Smooth muscle cell (in vitro differentiated cells): Measurements from ENCODE around the gene CYB5D1. TPM values are rescaled to one million over a fixed set of nuclear protein-coding genes. Genes with fewer than 3 reads are reported as not detected.

ENCODE experiments used
- DNase-seq: peaks from one replicate; lab custom pipeline; 2025; ENCODE audit not compliant: unreplicated experiment; lab: John Stamatoyannopoulos, UW
- H2AFZ ChIP-seq: fragments of 200-600 bp; sonication (generic); 2 replicates; pipeline ENCODE4 v1.6.0; 2016; ENCODE audit warnings: antibody characterized with exemption, low read depth, mild to moderate bottlenecking
- H3F3A ChIP-seq: fragments of 200-600 bp; sonication (generic); 2 replicates; pipeline ENCODE4 v1.6.0; 2017; ENCODE audit warnings: antibody characterized with exemption, low read depth
- H3K27ac ChIP-seq: fragments of 200-600 bp; sonication (generic); 2 replicates; pipeline ENCODE4 v1.5.1; 2016; ENCODE audit warnings: low read depth, mild to moderate bottlenecking
- H3K27me3 ChIP-seq: fragments of 200-600 bp; sonication (generic); 2 replicates; pipeline ENCODE4 v1.6.1; 2016; ENCODE audit warnings: low read depth, mild to moderate bottlenecking
- H3K36me3 ChIP-seq: fragments of 200-600 bp; sonication (generic); 2 replicates; pipeline ENCODE4 v1.5.1; 2016; ENCODE audit warnings: low read depth
- H3K4me1 ChIP-seq: fragments of 200-600 bp; sonication (generic); 2 replicates; pipeline ENCODE4 v1.5.1; 2016; ENCODE audit warnings: low read depth
- H3K4me2 ChIP-seq: fragments of 200-600 bp; sonication (generic); 2 replicates; pipeline ENCODE4 v1.6.0; 2016; ENCODE audit warnings: mild to moderate bottlenecking
- H3K4me3 ChIP-seq: fragments of 200-600 bp; sonication (generic); 2 replicates; pipeline ENCODE4 v1.5.1; 2016; ENCODE audit warnings: mild to moderate bottlenecking
- H3K79me2 ChIP-seq: fragments of 200-600 bp; sonication (generic); 2 replicates; pipeline ENCODE4 v1.6.0; 2016; ENCODE audit warnings: low read depth, mild to moderate bottlenecking
- H3K9ac ChIP-seq: fragments of 200-600 bp; sonication (generic); 2 replicates; pipeline ENCODE4 v1.6.0; 2016; ENCODE audit warnings: low read depth
- H3K9me3 ChIP-seq: fragments of 200-600 bp; sonication (generic); replicated peaks from 2 replicates; pipeline ENCODE4 v1.5.1; 2016; ENCODE audit warnings: low read depth
- H4K20me1 ChIP-seq: fragments of 200-600 bp; sonication (generic); 2 replicates; pipeline ENCODE4 v1.6.0; 2016; ENCODE audit warnings: low read depth
- CTCF ChIP-seq: fragments of 200-600 bp; sonication (generic); IDR thresholded peaks from 2 replicates; pipeline ENCODE4 v1.5.1; 2017; ENCODE audit warnings: borderline replicate concordance, mild to moderate bottlenecking, antibody characterized with exemption; ENCODE audit not compliant: insufficient read depth, poor library complexity, severe bottlenecking
- WGBS: methylation state at CpG from one replicate; pipeline ENCODE4 v1.1.7; 2016; ENCODE audit warnings: low lambda C conversion rate; 5-methylcytosine and 5-hydroxymethylcytosine counted together
- polyA plus RNA-seq: library from polyadenylated mRNA; unstranded; fragments of >200 nt; fragmentation: Nextera tagmentation; extraction: Ambion mirVana; gene quantifications from 2 replicates; pipeline ENCODE4 v1.2.1, GENCODE V29; 2016
- total RNA-seq: library from RNA; depleted of rRNA; stranded (reverse); fragments of >200 nt; gene quantifications from 2 replicates; pipeline ENCODE4 v1.2.3, GENCODE V29; 2014

Gene CYB5D1
- total and polyA plus RNA-seq, 2 experiments from 2014 or later = 6.6 to 9.3 TPM

- H3K36me3 ChIP-seq = peaks cover 5% of the 10 kb centered on the region
- H3K9ac ChIP-seq = no peak overlapping the region
Observed at GRCh38 chr17:7897773-7898172, 40.0 kb downstream of the CYB5D1 start.

GRCh38 chr17:7903154-7904103 is 45.6 kb downstream of the CYB5D1 start:
- peaks cover 7% of the 10 kb centered on the region for H3K36me3 ChIP-seq
- no peak overlapping the region for H2AFZ ChIP-seq
- no peak overlapping the region for H3K4me3 ChIP-seq
- WGBS = 87% methylated on average over 22 of the region's 22 CpGs
- H3K27me3 ChIP-seq = no peaks in the 10 kb centered on the region
- H3K9ac ChIP-seq = no peak overlapping the region
- H3F3A ChIP-seq = no peaks in the 10 kb centered on the region
- no peaks in the 10 kb centered on the region for H4K20me1 ChIP-seq
- H3K4me2 ChIP-seq = no peak overlapping the region
- no peak for TF ChIP-seq CTCF
- H3K27ac ChIP-seq = no peak overlapping the region
- peaks cover 12% of the 10 kb centered on the region for H3K4me1 ChIP-seq
- no peak for DNase-seq
- no peaks in the 10 kb centered on the region for H3K79me2 ChIP-seq
- H3K9me3 ChIP-seq = no peaks in the 10 kb centered on the region

More at GRCh38 chr17:7897773-7898172, 40.0 kb downstream of the CYB5D1 start:
- WGBS = 55% methylated on average over 6 of the region's 6 CpGs
- no peak for DNase-seq
- Histone ChIP-seq H3K27ac (no peak overlapping the region), H3F3A (no peaks in the 10 kb centered on the region), H2AFZ (no peak overlapping the region), H3K4me1 (no peaks in the 10 kb centered on the region), H3K27me3 (no peaks in the 10 kb centered on the region), H3K4me2 (no peak overlapping the region), H3K4me3 (no peak overlapping the region), H3K9me3 (no peaks in the 10 kb centered on the region), H4K20me1 (no peaks in the 10 kb centered on the region), H3K79me2 (no peaks in the 10 kb centered on the region)
- peak; percentile 50 for TF ChIP-seq CTCF

GRCh38 chr17:7909089-7909488 is 51.3 kb downstream of the CYB5D1 start:
- Histone ChIP-seq H3K79me2 (no peaks in the 10 kb centered on the region), H3F3A (peaks cover 4% of the 10 kb centered on the region), H3K9ac (no peak overlapping the region), H3K4me1 (peaks cover 1% of the 10 kb centered on the region), H3K36me3 (peaks cover 3% of the 10 kb centered on the region), H3K4me3 (no peak overlapping the region), H3K9me3 (no peaks in the 10 kb centered on the region), H4K20me1 (no peaks in the 10 kb centered on the region), H3K27ac (no peak overlapping the region), H3K4me2 (no peak overlapping the region), H2AFZ (no peak overlapping the region), H3K27me3 (no peaks in the 10 kb centered on the region)
- DNase-seq = no peak
- WGBS = 98% methylated on average over 27 of the region's 29 CpGs
- TF ChIP-seq CTCF = no peak
